Caki2 (cell line): ENCODE measurements around the gene MYO5B. TPM values are rescaled to one million over a fixed set of nuclear protein-coding genes. Genes with fewer than 3 reads are reported as not detected.

Source experiments
- DNase-seq: peaks from one replicate; pipeline ENCODE4 v3.0.0-alpha.2; 2015; ENCODE audit warnings: low read depth
- in situ Hi-C: cut with HindIII; loops from 2 replicates; pipeline ENCODE4 v1.10.0; 2016; ENCODE audit warnings: low sequenced_read_pairs, low pct_unique_long_range_greater_than_20kb, mixed read lengths
- total RNA-seq: library from RNA; depleted of rRNA; stranded (reverse); fragments of >200 nt; shearing (Covaris generic); gene quantifications from 2 replicates; pipeline ENCODE4 v1.2.3, GENCODE V29; 2014; ENCODE audit warnings: low replicate concordance

MYO5B gene
- total RNA-seq, 1 experiment from 2014 or later, result 9.6 TPM

- in situ Hi-C loops, result no loop called here
Measured at GRCh38 chr18:50162486-50163304, 32.3 kb downstream of the MYO5B start.

GRCh38 chr18:50161597-50162205 is 33.2 kb downstream of the MYO5B start:
- no peak for DNase-seq
- in situ Hi-C loops, result no loop called here

More at GRCh38 chr18:50162486-50163304, 32.3 kb downstream of the MYO5B start:
- DNase-seq, result peak; percentile 21

- DNase-seq, result no peak
- in situ Hi-C loops, result no loop called here
Measured at GRCh38 chr18:50159654-50160046, 35.3 kb downstream of the MYO5B start.

- peak; percentile 26 for DNase-seq
- in situ Hi-C loops, result no loop called here
Measured at GRCh38 chr18:50158866-50159653, 35.9 kb downstream of the MYO5B start.

GRCh38 chr18:50155406-50155805 is 39.5 kb downstream of the MYO5B start:
- in situ Hi-C loops, result no loop called here
- DNase-seq, result no peak

- DNase-seq, result no peak
- in situ Hi-C loops, result no loop called here
Measured at GRCh38 chr18:50154420-50154819, 40.5 kb downstream of the MYO5B start.

GRCh38 chr18:50152900-50153299 is 42.0 kb downstream of the MYO5B start:
- DNase-seq, result no peak
- in situ Hi-C loops, result no loop called here

- no peak for DNase-seq
- in situ Hi-C loops, result no loop called here
Measured at GRCh38 chr18:50151926-50152325, 43.0 kb downstream of the MYO5B start.

- in situ Hi-C loops, result no loop called here
- DNase-seq, result no peak
Measured at GRCh38 chr18:50144540-50144939, 50.4 kb downstream of the MYO5B start.

- in situ Hi-C loops, result no loop called here
- DNase-seq, result no peak
Measured at GRCh38 chr18:50143886-50144285, 51.1 kb downstream of the MYO5B start.

- in situ Hi-C loops, result no loop called here
- DNase-seq, result no peak
Measured at GRCh38 chr18:50143294-50143693, 51.7 kb downstream of the MYO5B start.

- in situ Hi-C loops, result no loop called here
- DNase-seq, result peak; percentile 22
Measured at GRCh38 chr18:50142441-50143120, 52.4 kb downstream of the MYO5B start.

GRCh38 chr18:50138181-50139064 is 56.5 kb downstream of the MYO5B start:
- in situ Hi-C loops, result no loop called here
- no peak for DNase-seq

GRCh38 chr18:50135903-50136302 is 59.0 kb downstream of the MYO5B start:
- in situ Hi-C loops, result no loop called here

GRCh38 chr18:50133526-50133925 is 61.4 kb downstream of the MYO5B start:
- no peak for DNase-seq
- in situ Hi-C loops, result no loop called here

More at GRCh38 chr18:50135903-50136302, 59.0 kb downstream of the MYO5B start:
- no peak for DNase-seq

GRCh38 chr18:50131591-50131990 is 63.4 kb downstream of the MYO5B start:
- peak; percentile 34 for DNase-seq

GRCh38 chr18:50128506-50129271 is 66.3 kb downstream of the MYO5B start:
- in situ Hi-C loops, result no loop called here
- DNase-seq, result no peak

More at GRCh38 chr18:50131591-50131990, 63.4 kb downstream of the MYO5B start:
- in situ Hi-C loops, result no loop called here
